SK-N-SH (cell line): Measurements from ENCODE around the gene SND1. TPM values are rescaled to one million over a fixed set of nuclear protein-coding genes. Genes with fewer than 3 reads are reported as not detected.

ENCODE experiments used
- CTCF ChIA-PET: fragments of 300-600, 350-600 bp; formaldehyde crosslinking; extraction: SDS; loops from one replicate; lab custom pipeline; 2021; lab: Yijun Ruan, JAX
- POLR2A ChIA-PET: fragments of 350-600 bp; sonication (Branson Sonifier 250); formaldehyde crosslinking; extraction: SDS; loops from one replicate; lab custom pipeline; 2020; ENCODE audit warnings: antibody characterized with exemption, inconsistent platforms; lab: Yijun Ruan, JAX
- DNase-seq: peaks from one replicate; pipeline ENCODE4 v3.0.0; 2012
- H2AFZ ChIP-seq: fragments of 200-600 bp; sonication (generic); 2 replicates; pipeline ENCODE4 v1.8.1; 2016; ENCODE audit warnings: antibody characterized with exemption, mild to moderate bottlenecking, low read depth
- H3F3A ChIP-seq: fragments of 200-600 bp; sonication (generic); replicated peaks from 2 replicates; pipeline ENCODE3; 2016; ENCODE audit warnings: antibody characterized with exemption, mild to moderate bottlenecking; ENCODE audit not compliant: insufficient read depth
- H3K27ac ChIP-seq, 2 experiments: fragments of 200-500 bp in 1 of 2; fragments of 200-600 bp in 1 of 2; sonication (Bioruptor generic) in 1 of 2; sonication (generic), shearing (Covaris generic) in 1 of 2; 2 replicates each; pipeline versions ENCODE4 v1.5.1 to v1.6.1; 2014 to 2016; ENCODE audit warnings: low read depth in 2 of 2, inconsistent platforms in 1 of 2, low read length in 1 of 2, mild to moderate bottlenecking in 1 of 2, mixed read lengths in 1 of 2
- H3K27me3 ChIP-seq: fragments of 200-600 bp; sonication (generic), shearing (Covaris generic); 2 replicates; pipeline ENCODE4 v1.6.1; 2016; ENCODE audit warnings: mixed run types; ENCODE audit not compliant: insufficient read depth
- H3K36me3 ChIP-seq, 2 experiments: fragments of 200-500 bp in 1 of 2; fragments of 200-600 bp in 1 of 2; sonication (Bioruptor generic) in 1 of 2; sonication (generic) in 1 of 2; replicated peaks in 1 of 2; 2 replicates each; pipeline versions ENCODE3 to v1.5.1; 2014 to 2016; ENCODE audit warnings: low read length in 1 of 2, mild to moderate bottlenecking in 1 of 2; ENCODE audit not compliant: insufficient read depth in 2 of 2, control insufficient read depth in 1 of 2
- H3K4me1 ChIP-seq, 2 experiments: fragments of 200-500 bp in 1 of 2; fragments of 200-600 bp in 1 of 2; sonication (Bioruptor generic) in 1 of 2; sonication (generic), shearing (Covaris generic) in 1 of 2; 2 replicates each; pipeline versions ENCODE4 v1.5.1 to v1.6.1; 2014 to 2016; ENCODE audit warnings: low read depth in 1 of 2, low read length in 1 of 2, mixed run types in 1 of 2; ENCODE audit not compliant: insufficient read depth in 2 of 2, control insufficient read depth in 1 of 2
- H3K4me2 ChIP-seq: fragments of 200-600 bp; sonication (generic), shearing (Covaris generic); 2 replicates; pipeline ENCODE4 v1.6.1; 2017; ENCODE audit warnings: mixed run types
- H3K4me3 ChIP-seq, 2 experiments: fragments of 200-500 bp in 1 of 2; fragments of 200-600 bp in 1 of 2; sonication (Bioruptor generic) in 1 of 2; sonication (generic), shearing (Covaris generic) in 1 of 2; 2 replicates each; pipeline versions ENCODE4 v1.5.1 to v1.8.1; 2014 to 2016; ENCODE audit warnings: low read depth in 2 of 2, inconsistent platforms in 1 of 2, low read length in 1 of 2, mild to moderate bottlenecking in 1 of 2, mixed read lengths in 1 of 2, moderate library complexity in 1 of 2
- H3K79me2 ChIP-seq: fragments of 200-600 bp; sonication (generic); 2 replicates; pipeline ENCODE4 v1.8.1; 2017; ENCODE audit warnings: mild to moderate bottlenecking; ENCODE audit not compliant: insufficient read depth
- H3K9ac ChIP-seq: fragments of 200-600 bp; sonication (generic); 2 replicates; pipeline ENCODE4 v1.6.1; 2017; ENCODE audit warnings: mixed run types
- H3K9me2 ChIP-seq: fragments of 200-600 bp; sonication (generic); 2 replicates; pipeline ENCODE4 v1.6.1; 2017; ENCODE audit warnings: mixed run types
- H3K9me3 ChIP-seq: fragments of 200-600 bp; sonication (generic); 2 replicates; pipeline ENCODE4 v1.6.1; 2017; ENCODE audit warnings: mixed run types, mild to moderate bottlenecking, moderate library complexity
- H4K20me1 ChIP-seq: fragments of 200-600 bp; sonication (generic); 2 replicates; pipeline ENCODE4 v1.6.1; 2017; ENCODE audit warnings: mild to moderate bottlenecking, mixed run types; ENCODE audit not compliant: insufficient read depth
- CHD2 ChIP-seq: fragments of 150-350 bp; IDR thresholded peaks from 2 replicates; pipeline ENCODE4 v1.6.1; 2018; ENCODE audit warnings: low read length; ENCODE audit not compliant: partially characterized antibody
- CTCF ChIP-seq: fragments of 200-600 bp; sonication (generic); IDR thresholded peaks from 2 replicates; pipeline ENCODE4 v1.6.1; 2017; ENCODE audit warnings: antibody characterized with exemption, mild to moderate bottlenecking, moderate library complexity
- ELF1 ChIP-seq: IDR thresholded peaks from 2 replicates; pipeline ENCODE4 v1.4.0; 2012
- FOXM1 ChIP-seq: IDR thresholded peaks from 2 replicates; pipeline ENCODE4 v1.4.0; 2012; ENCODE audit warnings: low read depth, mild to moderate bottlenecking
- GABPA ChIP-seq: IDR thresholded peaks from 2 replicates; pipeline ENCODE4 v1.4.0; 2012; ENCODE audit warnings: low read depth, mild to moderate bottlenecking
- GATA2 ChIP-seq: sonication (generic); formaldehyde crosslinking; IDR thresholded peaks from 2 replicates; pipeline ENCODE4 v1.5.0; 2020; ENCODE audit warnings: mild to moderate bottlenecking, missing genetic modification reagents
- IRF3 ChIP-seq: fragments of 150-350 bp; IDR thresholded peaks from 2 replicates; pipeline ENCODE4 v1.6.1; 2016; ENCODE audit warnings: mild to moderate bottlenecking, low read depth, low read length
- MAX ChIP-seq: IDR thresholded peaks from 2 replicates; pipeline ENCODE4 v1.4.0; 2012; ENCODE audit warnings: low read depth
- NFIC ChIP-seq: IDR thresholded peaks from 2 replicates; pipeline ENCODE4 v1.4.0; 2012; ENCODE audit warnings: borderline replicate concordance
- RAD21 ChIP-seq: IDR thresholded peaks from 2 replicates; pipeline ENCODE4 v1.6.1; 2012; ENCODE audit warnings: mild to moderate bottlenecking, low read length
- REST ChIP-seq: IDR thresholded peaks from 2 replicates; pipeline ENCODE4 v1.6.1; 2012; ENCODE audit warnings: mild to moderate bottlenecking, low read depth, low read length, moderate library complexity
- RXRA ChIP-seq: IDR thresholded peaks from 2 replicates; pipeline ENCODE4 v1.4.0; 2012; ENCODE audit warnings: low read depth, mild to moderate bottlenecking, borderline replicate concordance
- TAF1 ChIP-seq: IDR thresholded peaks from 2 replicates; pipeline ENCODE4 v1.6.1; 2012; ENCODE audit warnings: low read depth, mild to moderate bottlenecking, low read length, moderate library complexity, borderline replicate concordance
- TCF12 ChIP-seq: IDR thresholded peaks from 2 replicates; pipeline ENCODE4 v1.4.0; 2012
- USF1 ChIP-seq: IDR thresholded peaks from 2 replicates; pipeline ENCODE4 v1.4.0; 2012; ENCODE audit warnings: low read depth, borderline replicate concordance
- USF2 ChIP-seq: fragments of 150-350 bp; IDR thresholded peaks from 2 replicates; pipeline ENCODE4 v1.6.1; 2017; ENCODE audit warnings: antibody characterized with exemption, low read length, low read depth, borderline replicate concordance
- ZBTB33 ChIP-seq: IDR thresholded peaks from 2 replicates; pipeline ENCODE4 v1.4.0; 2012; ENCODE audit warnings: low read depth, borderline replicate concordance
- WGBS: methylation state at CpG from one replicate; pipeline ENCODE4 v1.1.6; 2017; ENCODE audit warnings: low lambda C conversion rate; 5-methylcytosine and 5-hydroxymethylcytosine counted together
- polyA plus RNA-seq, 3 experiments: library from polyadenylated mRNA; depleted of rRNA; stranded (reverse); fragments of >200 nt; gene quantifications; 2 replicates each; pipeline ENCODE4 v1.2.3, GENCODE V29; 2012

The SND1 gene
- polyA plus RNA-seq, 1 of the 3 experiments (the other 2 are of a cell fraction), result 165 TPM

GRCh38 chr7:128105228-128106022, 453.4 kb downstream of the SND1 start:
- TF ChIP-seq NFIC (no peak), CTCF (no peak), RAD21 (no peak), IRF3 (no peak), CHD2 (no peak), GATA2 (no peak), MAX (no peak), FOXM1 (no peak), GABPA (no peak), TCF12 (no peak), RXRA (no peak), USF1 (no peak), ZBTB33 (no peak), REST (no peak), ELF1 (no peak), TAF1 (no peak), USF2 (no peak)
- no peak overlapping the region for H3K4me3 ChIP-seq
- H3K27ac ChIP-seq, result no peak overlapping the region
- H3K36me3 ChIP-seq, result no peaks in the 10 kb centered on the region
- peaks cover 0 to 11% of the 10 kb centered on the region in 2 experiments; a peak in 1 of 4 replicates for H3K4me1 ChIP-seq
- no peaks in the 10 kb centered on the region for H3K9me2 ChIP-seq
- no peak for DNase-seq
- H3K4me2 ChIP-seq, result no peak overlapping the region
- H4K20me1 ChIP-seq, result no peaks in the 10 kb centered on the region
- ChIA-PET POLR2A (no interaction called here), CTCF (interaction anchor here (0.6 to 1.8 kb wide), 4 partner anchors 17 to 400 kb away, joined by 3 to 5 read pairs (median 4); no protein-coding TSS in a partner anchor)
- H3K9ac ChIP-seq, result no peak overlapping the region
- peaks cover 3% of the 10 kb centered on the region for H3F3A ChIP-seq
- no peaks in the 10 kb centered on the region for H3K9me3 ChIP-seq
- H3K27me3 ChIP-seq, result no peaks in the 10 kb centered on the region; the same call in 1 of the 2 replicates
- 92% methylated on average over 11 of the region's 11 CpGs for WGBS
- no peak overlapping the region for H2AFZ ChIP-seq
- H3K79me2 ChIP-seq, result no peaks in the 10 kb centered on the region
